HL-60 (cell line): ENCODE measurements around the gene DHX32.

ENCODE experiments used
- GABPA ChIP-seq: IDR thresholded peaks from 2 replicates; pipeline ENCODE4 v1.6.1; 2012; ENCODE audit warnings: low read depth
- POLR2AphosphoS5 ChIP-seq: IDR thresholded peaks from 2 replicates; pipeline ENCODE4 v1.6.1; 2012; ENCODE audit warnings: low read depth
- TF ChIP-seq, protein P1 (sequence below): IDR thresholded peaks from one replicate; pipeline ENCODE4 v1.5.1; 2011; ENCODE audit warnings: low read length, control low read depth, inconsistent platforms; ENCODE audit not compliant: insufficient read depth
- TF ChIP-seq, protein P2 (sequence below): IDR thresholded peaks from 2 replicates; pipeline ENCODE4 v1.6.1; 2012; ENCODE audit warnings: low read depth; ENCODE audit not compliant: insufficient replicate concordance

GRCh38 chr10:125795128-125795527 lies 86.0 kb downstream of the DHX32 start:
- TF ChIP-seq POLR2AphosphoS5 (no peak), GABPA (no peak)
- TF ChIP-seq, protein P1, sequence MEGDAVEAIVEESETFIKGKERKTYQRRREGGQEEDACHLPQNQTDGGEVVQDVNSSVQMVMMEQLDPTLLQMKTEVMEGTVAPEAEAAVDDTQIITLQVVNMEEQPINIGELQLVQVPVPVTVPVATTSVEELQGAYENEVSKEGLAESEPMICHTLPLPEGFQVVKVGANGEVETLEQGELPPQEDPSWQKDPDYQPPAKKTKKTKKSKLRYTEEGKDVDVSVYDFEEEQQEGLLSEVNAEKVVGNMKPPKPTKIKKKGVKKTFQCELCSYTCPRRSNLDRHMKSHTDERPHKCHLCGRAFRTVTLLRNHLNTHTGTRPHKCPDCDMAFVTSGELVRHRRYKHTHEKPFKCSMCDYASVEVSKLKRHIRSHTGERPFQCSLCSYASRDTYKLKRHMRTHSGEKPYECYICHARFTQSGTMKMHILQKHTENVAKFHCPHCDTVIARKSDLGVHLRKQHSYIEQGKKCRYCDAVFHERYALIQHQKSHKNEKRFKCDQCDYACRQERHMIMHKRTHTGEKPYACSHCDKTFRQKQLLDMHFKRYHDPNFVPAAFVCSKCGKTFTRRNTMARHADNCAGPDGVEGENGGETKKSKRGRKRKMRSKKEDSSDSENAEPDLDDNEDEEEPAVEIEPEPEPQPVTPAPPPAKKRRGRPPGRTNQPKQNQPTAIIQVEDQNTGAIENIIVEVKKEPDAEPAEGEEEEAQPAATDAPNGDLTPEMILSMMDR = no peak
- TF ChIP-seq, protein P2, sequence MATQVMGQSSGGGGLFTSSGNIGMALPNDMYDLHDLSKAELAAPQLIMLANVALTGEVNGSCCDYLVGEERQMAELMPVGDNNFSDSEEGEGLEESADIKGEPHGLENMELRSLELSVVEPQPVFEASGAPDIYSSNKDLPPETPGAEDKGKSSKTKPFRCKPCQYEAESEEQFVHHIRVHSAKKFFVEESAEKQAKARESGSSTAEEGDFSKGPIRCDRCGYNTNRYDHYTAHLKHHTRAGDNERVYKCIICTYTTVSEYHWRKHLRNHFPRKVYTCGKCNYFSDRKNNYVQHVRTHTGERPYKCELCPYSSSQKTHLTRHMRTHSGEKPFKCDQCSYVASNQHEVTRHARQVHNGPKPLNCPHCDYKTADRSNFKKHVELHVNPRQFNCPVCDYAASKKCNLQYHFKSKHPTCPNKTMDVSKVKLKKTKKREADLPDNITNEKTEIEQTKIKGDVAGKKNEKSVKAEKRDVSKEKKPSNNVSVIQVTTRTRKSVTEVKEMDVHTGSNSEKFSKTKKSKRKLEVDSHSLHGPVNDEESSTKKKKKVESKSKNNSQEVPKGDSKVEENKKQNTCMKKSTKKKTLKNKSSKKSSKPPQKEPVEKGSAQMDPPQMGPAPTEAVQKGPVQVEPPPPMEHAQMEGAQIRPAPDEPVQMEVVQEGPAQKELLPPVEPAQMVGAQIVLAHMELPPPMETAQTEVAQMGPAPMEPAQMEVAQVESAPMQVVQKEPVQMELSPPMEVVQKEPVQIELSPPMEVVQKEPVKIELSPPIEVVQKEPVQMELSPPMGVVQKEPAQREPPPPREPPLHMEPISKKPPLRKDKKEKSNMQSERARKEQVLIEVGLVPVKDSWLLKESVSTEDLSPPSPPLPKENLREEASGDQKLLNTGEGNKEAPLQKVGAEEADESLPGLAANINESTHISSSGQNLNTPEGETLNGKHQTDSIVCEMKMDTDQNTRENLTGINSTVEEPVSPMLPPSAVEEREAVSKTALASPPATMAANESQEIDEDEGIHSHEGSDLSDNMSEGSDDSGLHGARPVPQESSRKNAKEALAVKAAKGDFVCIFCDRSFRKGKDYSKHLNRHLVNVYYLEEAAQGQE = no peak
